Testis (tissue), 2 donors: Measurements from ENCODE around the gene CYP1A2.

Source experiments
- CTCF ChIP-seq, 3 experiments: fragments of 450-650 bp in 2 of 3; fragments of 200-600 bp in 1 of 3; sonication (generic) in 1 of 3; IDR thresholded peaks; one replicate each; pipeline ENCODE4 v1.5.1; 2016 to 2019; ENCODE audit warnings: antibody characterized with exemption in 3 of 3, mild to moderate bottlenecking in 2 of 3, moderate library complexity in 1 of 3
- POLR2A ChIP-seq: fragments of 450-650 bp; IDR thresholded peaks from one replicate; pipeline ENCODE4 v1.6.1; 2017; ENCODE audit warnings: antibody characterized with exemption, mild to moderate bottlenecking, moderate library complexity

- TF ChIP-seq CTCF (IDR thresholded peaks at IDR 0.05), result no peak
- no peak for TF ChIP-seq POLR2A
These were observed at the start of gene CYP1A2 for GRCh38 chr15:74748322-74748946.
